Measurements from ENCODE around the gene KRT74. TPM values are rescaled to one million over a fixed set of nuclear protein-coding genes. Genes with fewer than 3 reads are reported as not detected.

Gene KRT74
- total RNA-seq, 2 experiments from 2014 or later, result not detected

GRCh38 chr12:52540531-52540930 is 33.1 kb downstream of the KRT74 start:
- no peaks in the 10 kb centered on the region for H4K20me1 ChIP-seq (ENCODE audit: insufficient read depth, low read length)
- TF ChIP-seq, protein P1, sequence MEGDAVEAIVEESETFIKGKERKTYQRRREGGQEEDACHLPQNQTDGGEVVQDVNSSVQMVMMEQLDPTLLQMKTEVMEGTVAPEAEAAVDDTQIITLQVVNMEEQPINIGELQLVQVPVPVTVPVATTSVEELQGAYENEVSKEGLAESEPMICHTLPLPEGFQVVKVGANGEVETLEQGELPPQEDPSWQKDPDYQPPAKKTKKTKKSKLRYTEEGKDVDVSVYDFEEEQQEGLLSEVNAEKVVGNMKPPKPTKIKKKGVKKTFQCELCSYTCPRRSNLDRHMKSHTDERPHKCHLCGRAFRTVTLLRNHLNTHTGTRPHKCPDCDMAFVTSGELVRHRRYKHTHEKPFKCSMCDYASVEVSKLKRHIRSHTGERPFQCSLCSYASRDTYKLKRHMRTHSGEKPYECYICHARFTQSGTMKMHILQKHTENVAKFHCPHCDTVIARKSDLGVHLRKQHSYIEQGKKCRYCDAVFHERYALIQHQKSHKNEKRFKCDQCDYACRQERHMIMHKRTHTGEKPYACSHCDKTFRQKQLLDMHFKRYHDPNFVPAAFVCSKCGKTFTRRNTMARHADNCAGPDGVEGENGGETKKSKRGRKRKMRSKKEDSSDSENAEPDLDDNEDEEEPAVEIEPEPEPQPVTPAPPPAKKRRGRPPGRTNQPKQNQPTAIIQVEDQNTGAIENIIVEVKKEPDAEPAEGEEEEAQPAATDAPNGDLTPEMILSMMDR (conservative IDR thresholded peaks at IDR 0.05; ENCODE audit: low read length), result no peak
- TF ChIP-seq EZH2phosphoT487 (IDR thresholded peaks at IDR 0.05; ENCODE audit: borderline replicate concordance, low read depth, low read length), result no peak
- intact Hi-C loops (cut with micrococcal nuclease; ENCODE audit: unreplicated experiment), result no loop called here
- CTCF ChIA-PET (ENCODE audit: unreplicated experiment), result no interaction called here
- no peaks in the 10 kb centered on the region for H3K79me2 ChIP-seq (ENCODE audit: insufficient read depth, low read depth, low read length)
- no peak overlapping the region for H3K27ac ChIP-seq (ENCODE audit: low read depth, low read length, poor library complexity, severe bottlenecking)
- no peaks in the 10 kb centered on the region for H3K4me1 ChIP-seq (ENCODE audit: insufficient read depth, low read length, poor library complexity, severe bottlenecking)
- no peak overlapping the region for H2AFZ ChIP-seq (ENCODE audit: low read length)
- no peak overlapping the region for H3K4me3 ChIP-seq (ENCODE audit: low read depth, low read length, poor library complexity, severe bottlenecking)
- no peak for DNase-seq (ENCODE audit: low spot score)
- no peaks in the 10 kb centered on the region for H3K36me3 ChIP-seq (ENCODE audit: insufficient read depth, low read length)
- H3K9me2 ChIP-seq (ENCODE audit: insufficient read depth, low read length), result no peaks in the 10 kb centered on the region
- POLR2A ChIA-PET, result no interaction called here
- H3K4me2 ChIP-seq (ENCODE audit: low read length), result no peak overlapping the region
- BruUV-seq (replicated peaks), result no TSS peak
- no peaks in the 10 kb centered on the region for H3K9me3 ChIP-seq (ENCODE audit: low read length)

GRCh38 chr12:52539821-52540173 is 33.8 kb downstream of the KRT74 start:
- Histone ChIP-seq H3K79me2 (ENCODE audit: insufficient read depth, low read depth, low read length) (no peaks in the 10 kb centered on the region), H3K9me3 (ENCODE audit: low read length) (no peaks in the 10 kb centered on the region), H3K4me3 (ENCODE audit: low read depth, low read length, poor library complexity, severe bottlenecking) (no peak overlapping the region), H3K4me1 (ENCODE audit: insufficient read depth, low read length, poor library complexity, severe bottlenecking) (no peaks in the 10 kb centered on the region), H3K36me3 (ENCODE audit: insufficient read depth, low read length) (no peaks in the 10 kb centered on the region), H4K20me1 (ENCODE audit: insufficient read depth, low read length) (no peaks in the 10 kb centered on the region), H2AFZ (ENCODE audit: low read length) (no peak overlapping the region), H3K9me2 (ENCODE audit: insufficient read depth, low read length) (no peaks in the 10 kb centered on the region), H3K4me2 (ENCODE audit: low read length) (no peak overlapping the region), H3K27ac (ENCODE audit: low read depth, low read length, poor library complexity, severe bottlenecking) (no peak overlapping the region)
- no peak for DNase-seq (ENCODE audit: low spot score)
- CTCF ChIA-PET (ENCODE audit: unreplicated experiment), result no interaction called here
- POLR2A ChIA-PET, result no interaction called here
- intact Hi-C loops (cut with micrococcal nuclease; ENCODE audit: unreplicated experiment), result no loop called here
- TF ChIP-seq, protein P1 (conservative IDR thresholded peaks at IDR 0.05; ENCODE audit: low read length), result no peak
- no peak for TF ChIP-seq EZH2phosphoT487 (IDR thresholded peaks at IDR 0.05; ENCODE audit: borderline replicate concordance, low read depth, low read length)
- no TSS peak for BruUV-seq (replicated peaks)

GRCh38 chr12:52539083-52539820 is 34.4 kb downstream of the KRT74 start:
- no peaks in the 10 kb centered on the region for H3K9me2 ChIP-seq (ENCODE audit: insufficient read depth, low read length)
- ChIA-PET CTCF (ENCODE audit: unreplicated experiment) (no interaction called here), POLR2A (no interaction called here)
- H2AFZ ChIP-seq (ENCODE audit: low read length), result no peak overlapping the region
- BruUV-seq (replicated peaks), result no TSS peak
- H3K79me2 ChIP-seq (ENCODE audit: insufficient read depth, low read depth, low read length), result no peaks in the 10 kb centered on the region
- H3K27ac ChIP-seq (ENCODE audit: low read depth, low read length, poor library complexity, severe bottlenecking), result no peak overlapping the region
- no peak overlapping the region for H3K4me2 ChIP-seq (ENCODE audit: low read length)
- H4K20me1 ChIP-seq (ENCODE audit: insufficient read depth, low read length), result no peaks in the 10 kb centered on the region
- H3K4me1 ChIP-seq (ENCODE audit: insufficient read depth, low read length, poor library complexity, severe bottlenecking), result no peaks in the 10 kb centered on the region
- H3K4me3 ChIP-seq (ENCODE audit: low read depth, low read length, poor library complexity, severe bottlenecking), result no peak overlapping the region
- TF ChIP-seq EZH2phosphoT487 (IDR thresholded peaks at IDR 0.05; ENCODE audit: borderline replicate concordance, low read depth, low read length), result no peak
- TF ChIP-seq, protein P1 (conservative IDR thresholded peaks at IDR 0.05; ENCODE audit: low read length), result no peak
- H3K9me3 ChIP-seq (ENCODE audit: low read length), result no peaks in the 10 kb centered on the region
- DNase-seq (ENCODE audit: low spot score), result no peak
- intact Hi-C loops (cut with micrococcal nuclease; ENCODE audit: unreplicated experiment), result no loop called here
- no peaks in the 10 kb centered on the region for H3K36me3 ChIP-seq (ENCODE audit: insufficient read depth, low read length)
